Keratinocyte (primary cell): Measurements from ENCODE around the gene R3HDM2. TPM values are rescaled to one million over a fixed set of nuclear protein-coding genes. Genes with fewer than 3 reads are reported as not detected.

Source experiments
- DNase-seq: peaks from one replicate; pipeline ENCODE4 v3.0.0-alpha.2; 2011; ENCODE audit warnings: low read depth, missing footprints, low spot score
- FAIRE-seq: peaks from 2 replicates; lab custom pipeline; 2011; peaks lifted over from hg19 to GRCh38; lab: Jason Lieb, UNC
- H2AFZ ChIP-seq: 2 replicates; pipeline ENCODE4 v1.6.0; 2012; ENCODE audit warnings: low read length, control low read depth, inconsistent platforms; ENCODE audit not compliant: control insufficient read depth
- H3K27ac ChIP-seq: 2 replicates; pipeline ENCODE4 v1.5.1; 2011; ENCODE audit warnings: low read length; ENCODE audit not compliant: control insufficient read depth, insufficient read depth
- H3K27me3 ChIP-seq: 3 replicates; pipeline ENCODE4 v1.6.0; 2011; ENCODE audit warnings: low read length; ENCODE audit not compliant: control insufficient read depth, insufficient read depth; ENCODE audit errors: extremely low read depth
- H3K36me3 ChIP-seq, 2 experiments: 2 replicates in 1 of 2; 3 replicates in 1 of 2; pipeline ENCODE4 v1.5.1; 2011; ENCODE audit warnings: low read length in 2 of 2, mild to moderate bottlenecking in 1 of 2; ENCODE audit not compliant: control insufficient read depth in 2 of 2, insufficient read depth in 2 of 2; ENCODE audit errors: extremely low read depth in 1 of 2
- H3K4me1 ChIP-seq: 3 replicates; pipeline ENCODE4 v1.5.1; 2011; ENCODE audit warnings: low read length; ENCODE audit not compliant: control insufficient read depth, insufficient read depth; ENCODE audit errors: extremely low read depth
- H3K4me2 ChIP-seq: 3 replicates; pipeline ENCODE4 v1.6.0; 2011; ENCODE audit warnings: low read depth, low read length; ENCODE audit not compliant: control insufficient read depth, insufficient read depth; ENCODE audit errors: extremely low read depth
- H3K4me3 ChIP-seq, 3 experiments: fragments of 200-600 bp in 1 of 3; sonication (generic) in 1 of 3; 2 replicates in 2 of 3; 3 replicates in 1 of 3; pipeline ENCODE4 v1.5.1; 2011 to 2016; ENCODE audit warnings: low read length in 3 of 3, mild to moderate bottlenecking in 3 of 3, control low read depth in 2 of 3, inconsistent platforms in 1 of 3, low read depth in 1 of 3, mixed read lengths in 1 of 3, mixed run types in 1 of 3, moderate library complexity in 1 of 3; ENCODE audit not compliant: control insufficient read depth in 2 of 3, insufficient read depth in 2 of 3; ENCODE audit errors: extremely low read depth in 1 of 3
- H3K79me2 ChIP-seq: 2 replicates; pipeline ENCODE4 v1.6.0; 2012; ENCODE audit warnings: low read length; ENCODE audit not compliant: control insufficient read depth, insufficient read depth
- H3K9ac ChIP-seq: 3 replicates; pipeline ENCODE4 v1.6.0; 2011; ENCODE audit warnings: low read length; ENCODE audit not compliant: control insufficient read depth, insufficient read depth; ENCODE audit errors: extremely low read depth
- H3K9me1 ChIP-seq: 3 replicates; pipeline ENCODE4 v1.6.0; 2011; ENCODE audit warnings: low read length; ENCODE audit not compliant: control insufficient read depth, insufficient read depth; ENCODE audit errors: extremely low read depth
- H3K9me3 ChIP-seq: 2 replicates; pipeline ENCODE4 v1.5.1; 2012; ENCODE audit warnings: low read depth, low read length; ENCODE audit not compliant: control insufficient read depth
- H4K20me1 ChIP-seq: 3 replicates; pipeline ENCODE4 v1.6.0; 2011; ENCODE audit warnings: low read length; ENCODE audit not compliant: control insufficient read depth, insufficient read depth; ENCODE audit errors: extremely low read depth
- CTCF ChIP-seq, 3 experiments: IDR thresholded peaks in 1 of 3; conservative IDR thresholded peaks in 1 of 3; optimal IDR thresholded peaks in 1 of 3; 2 replicates in 2 of 3; 3 replicates in 1 of 3; pipeline versions ENCODE3 to v1.5.1; 2011; ENCODE audit warnings: low read length in 3 of 3, mild to moderate bottlenecking in 3 of 3, moderate library complexity in 2 of 3, control low read depth in 1 of 3, inconsistent platforms in 1 of 3; ENCODE audit not compliant: insufficient read depth in 2 of 3; ENCODE audit errors: extremely low read depth in 1 of 3
- EZH2 ChIP-seq: IDR thresholded peaks from one replicate; pipeline ENCODE4 v1.6.1; 2012; ENCODE audit warnings: inconsistent platforms, mild to moderate bottlenecking, low read length, moderate library complexity
- dilution Hi-C: fragments of 300-500 bp; cut with MboI; formaldehyde crosslinking; loops from one replicate; pipeline ENCODE4 v1.7.0; 2020; ENCODE audit warnings: low sequenced_read_pairs; ENCODE audit not compliant: extremely low pct_ligation_motif_present
- polyA plus RNA-seq, 5 experiments: library from polyadenylated mRNA; depleted of rRNA in 3 of 5; stranded (reverse) in 3 of 5; stranded (forward) in 1 of 5; unstranded in 1 of 5; fragments of >200 nt; gene quantifications; 1 replicate in 1 of 5; 2 replicates in 3 of 5; 3 replicates in 1 of 5; pipeline versions ENCODE4 v1.2.1 to v1.2.3, GENCODE V29; 2011 to 2012; ENCODE audit warnings: missing spikeins in 2 of 5, low read depth in 1 of 5, low replicate concordance in 1 of 5

The R3HDM2 gene
- polyA plus RNA-seq, 1 donor (not counting 4 experiments of a cell fraction or from before 2014, with no cell fraction given) = 11.1 TPM

GRCh38 chr12:57459055-57459749, 28.4 kb upstream of the R3HDM2 start:
- Histone ChIP-seq H3K4me1 (peaks cover 44% of the 10 kb centered on the region), H3K36me3 (no peaks in the 10 kb centered on the region), H3K79me2 (no peaks in the 10 kb centered on the region), H3K4me3 (peak overlapping the region; percentile 50 to 96 (median 94)), H2AFZ (peak overlapping the region; percentile 97), H3K27ac (peak overlapping the region; percentile 91), H3K4me2 (peak overlapping the region; percentile 93), H3K27me3 (peaks cover 16% of the 10 kb centered on the region), H3K9ac (peak overlapping the region; percentile 76), H3K9me1 (no peaks in the 10 kb centered on the region), H3K9me3 (no peaks in the 10 kb centered on the region), H4K20me1 (no peaks in the 10 kb centered on the region)
- peak; percentile 77 for FAIRE-seq
- dilution Hi-C loops = no loop called here
- TF ChIP-seq CTCF (optimal IDR thresholded peaks at IDR 0.05 in 1 of 3, IDR thresholded peaks at IDR 0.05 in 1 of 3, conservative IDR thresholded peaks at IDR 0.05 in 1 of 3; ENCODE audit: extremely low read depth in 1 of 3, insufficient read depth in 2 of 3, low read length in 3 of 3) (peak; percentile 85 to 91 (median 91)), EZH2 (no peak)
- DNase-seq = peak; percentile 85

- dilution Hi-C loops = no loop called here
- H3K27me3 ChIP-seq = peaks cover 12% of the 10 kb centered on the region
- peak overlapping the region; percentile 91 for H3K27ac ChIP-seq
These were observed 27.8 kb upstream of the R3HDM2 start for GRCh38 chr12:57458665-57459054.

More at GRCh38 chr12:57458665-57459054, 27.8 kb upstream of the R3HDM2 start:
- Histone ChIP-seq H3K79me2 (no peaks in the 10 kb centered on the region), H3K9me1 (no peaks in the 10 kb centered on the region), H2AFZ (peak overlapping the region; percentile 97), H3K9me3 (no peaks in the 10 kb centered on the region), H3K4me2 (peak overlapping the region; percentile 93), H3K4me3 (peak overlapping the region; percentile 50 to 96 (median 94)), H3K36me3 (no peaks in the 10 kb centered on the region), H4K20me1 (no peaks in the 10 kb centered on the region), H3K4me1 (peaks cover 44% of the 10 kb centered on the region), H3K9ac (peak overlapping the region; percentile 76)
- no peak for TF ChIP-seq EZH2
- TF ChIP-seq CTCF (optimal IDR thresholded peaks at IDR 0.05 in 1 of 3, IDR thresholded peaks at IDR 0.05 in 1 of 3, conservative IDR thresholded peaks at IDR 0.05 in 1 of 3; ENCODE audit: extremely low read depth in 1 of 3, insufficient read depth in 2 of 3, low read length in 3 of 3) = no peak
- DNase-seq = no peak
- FAIRE-seq = no peak
